Fibroblast of skin of back (primary cell): Measurements from ENCODE around the gene HSP90AA1. TPM values are rescaled to one million over a fixed set of nuclear protein-coding genes. Genes with fewer than 3 reads are reported as not detected.
"Not testable (repeated sequence)": the region's sequence is repeated elsewhere in the genome, so short reads cannot be mapped to it uniquely, and the experiment has no call there.

ENCODE experiments used
- DNase-seq: peaks from one replicate; pipeline ENCODE4 v3.0.0-alpha.2; 2013
- polyA plus RNA-seq, 2 experiments: library from polyadenylated mRNA; unstranded; fragments of 120-200 nt; gene quantifications; one replicate each; pipeline ENCODE4 v1.2.1, GENCODE V29; 2013; ENCODE audit not compliant: insufficient read length in 2 of 2

The HSP90AA1 gene
- 538 TPM for polyA plus RNA-seq (2013, experiment 1 of 2; ENCODE audit: insufficient read length)
- polyA plus RNA-seq (2013, experiment 2 of 2; ENCODE audit: insufficient read length): 316 TPM

DNA sequence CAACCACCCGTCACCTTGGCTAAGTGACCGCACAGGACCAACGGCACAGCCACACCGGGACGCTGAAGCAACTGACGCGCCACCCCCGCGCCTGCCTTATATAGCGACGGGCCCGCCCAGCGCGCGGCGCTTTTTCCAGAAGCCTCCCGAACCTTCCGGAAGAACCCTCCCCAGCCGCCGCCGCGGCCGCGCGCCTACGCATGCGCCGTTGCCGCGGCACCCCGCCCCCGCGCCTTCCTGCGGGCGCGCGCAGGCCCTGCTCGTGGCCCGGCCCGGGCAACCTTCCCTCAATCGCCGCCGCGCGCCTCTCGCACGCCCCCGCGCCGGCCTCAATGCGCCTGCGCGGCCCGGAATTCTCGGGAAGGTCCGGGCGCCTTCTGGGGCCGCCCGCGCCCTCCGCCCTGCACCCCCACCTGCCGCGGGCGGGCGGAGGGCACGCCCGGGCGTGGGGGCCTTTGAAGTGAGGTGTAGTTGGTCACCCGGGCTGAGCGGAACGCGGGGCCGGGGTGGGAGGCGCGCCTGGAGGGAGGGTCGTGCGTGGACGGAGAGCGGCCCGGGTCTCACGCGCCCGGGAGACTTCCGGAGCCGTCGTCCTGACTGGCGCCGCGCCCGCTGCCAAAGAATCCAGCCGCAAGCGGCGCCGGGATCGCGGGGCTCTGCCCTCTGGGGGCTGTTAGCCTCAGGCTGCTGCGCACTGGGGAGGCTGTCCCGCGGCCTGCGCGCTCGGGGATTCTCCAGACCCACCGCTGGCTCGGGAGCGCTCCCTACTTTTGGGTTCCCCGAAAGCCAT is at the start of gene HSP90AA1:
Gene HSP90AA1 (minus strand): TSS at position 73 of the 790 bp plus-strand sequence. CDS start 666 bp downstream, outside the sequence.
- DNase-seq: peak; percentile 92

DNA sequence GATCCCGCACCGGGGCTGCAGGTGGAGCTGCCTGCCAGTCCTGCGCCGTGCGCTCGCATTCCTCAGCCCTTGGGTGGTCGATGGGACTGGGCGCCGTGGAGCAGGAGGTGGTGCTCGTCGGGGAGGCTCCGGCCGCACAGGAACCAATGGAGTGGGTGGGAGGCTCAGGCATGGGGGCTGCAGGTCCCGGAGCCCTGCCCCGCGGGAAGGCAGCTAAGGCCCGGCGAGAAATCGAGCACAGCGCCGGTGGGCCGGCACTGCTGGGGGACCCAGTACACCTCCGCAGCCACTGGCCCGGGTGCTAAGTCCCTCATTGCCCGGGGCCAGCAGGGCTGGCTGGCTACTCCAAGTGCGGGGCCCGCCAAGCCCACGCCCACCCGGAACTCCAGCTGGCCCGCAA is 48.6 kb upstream of the HSP90AA1 start:
- DNase-seq: not testable (repeated sequence)

DNA sequence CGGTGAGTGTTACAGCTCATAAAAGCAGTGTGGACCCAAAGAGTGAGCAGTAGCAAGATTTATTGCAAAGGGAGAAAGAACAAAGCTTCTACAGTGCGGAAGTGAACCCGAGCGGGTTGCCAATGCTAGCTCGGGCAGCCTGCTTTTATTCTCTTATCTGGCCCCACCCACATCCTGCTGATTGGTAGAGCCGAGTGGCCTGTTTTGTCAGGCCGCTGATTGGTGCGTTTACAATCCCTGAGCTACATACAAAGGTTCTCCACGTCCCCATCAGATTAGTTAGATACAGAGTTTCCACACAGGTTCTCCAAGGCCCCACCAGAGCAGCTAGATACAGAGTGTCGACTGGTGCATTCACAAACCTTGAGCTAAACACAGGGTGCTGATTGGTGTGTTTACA is 47.9 kb upstream of the HSP90AA1 start:
- not testable (repeated sequence) for DNase-seq

GRCh38 chr14:102134021-102134420 is 47.2 kb upstream of the HSP90AA1 start:
- DNase-seq: not testable (repeated sequence)

DNA sequence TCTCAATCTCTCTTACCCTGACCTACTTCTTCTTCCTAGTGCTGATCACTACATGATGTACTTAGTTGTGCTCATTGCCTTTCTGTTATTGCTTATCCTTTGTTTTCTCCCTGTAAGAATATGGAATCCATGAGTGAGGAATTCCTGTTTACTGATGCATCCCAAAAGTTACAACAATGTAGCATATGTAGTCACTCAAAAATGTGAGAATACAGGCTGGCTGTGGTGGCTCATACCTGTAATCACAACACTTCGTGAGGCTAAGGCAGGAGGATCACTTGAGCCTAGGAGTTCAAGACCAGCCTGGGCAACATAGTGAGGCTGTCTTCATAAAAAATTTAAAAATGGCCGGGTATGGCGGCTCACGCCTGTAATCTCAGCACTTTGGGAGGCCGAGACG is 44.9 kb upstream of the HSP90AA1 start:
- no peak for DNase-seq

- DNase-seq: no peak
These were observed 40.1 kb upstream of the HSP90AA1 start for GRCh38 chr14:102126807-102127455.

DNA sequence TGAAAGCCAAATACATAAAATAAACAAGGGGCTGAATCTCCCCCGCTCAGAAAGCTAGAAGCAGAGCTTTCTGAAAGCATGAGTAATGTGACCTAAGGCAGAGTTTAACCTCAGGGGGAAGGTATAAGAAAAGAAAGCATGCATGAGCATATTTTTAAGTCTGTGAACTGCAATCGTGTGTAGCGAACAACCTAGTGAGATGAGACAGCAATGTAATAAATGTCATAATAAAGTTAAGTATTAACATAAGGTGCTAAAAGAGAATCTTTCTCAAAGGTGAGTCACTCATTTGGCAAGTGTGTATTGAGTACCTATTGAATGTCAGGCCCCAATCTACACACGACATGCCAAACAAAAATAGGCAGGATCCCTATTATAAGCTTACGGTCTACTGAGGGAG is 38.7 kb upstream of the HSP90AA1 start:
- DNase-seq: no peak

DNA sequence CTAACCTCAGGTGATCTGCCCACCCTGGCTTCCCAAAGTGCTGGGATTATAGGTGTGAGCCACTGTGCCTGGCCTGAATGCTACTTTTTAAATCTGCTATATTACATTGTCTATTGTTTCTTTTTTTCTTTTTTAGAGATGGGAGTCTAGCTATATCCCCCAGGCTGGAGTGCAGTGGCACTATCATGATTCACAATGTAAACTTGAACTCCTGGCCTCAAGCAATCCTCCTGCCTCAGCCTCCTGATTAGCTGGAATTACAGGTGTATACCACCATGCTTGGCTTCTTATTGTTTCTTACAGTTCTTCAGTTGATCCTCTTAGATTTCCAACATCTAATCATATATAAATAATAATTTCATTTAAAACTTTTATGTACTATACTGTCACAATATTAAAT is 37.6 kb upstream of the HSP90AA1 start:
- no peak for DNase-seq

GRCh38 chr14:102121567-102121966 is 34.7 kb upstream of the HSP90AA1 start:
- no peak for DNase-seq

- no peak for DNase-seq
These were observed 34.0 kb upstream of the HSP90AA1 start for GRCh38 chr14:102120888-102121287.

DNA sequence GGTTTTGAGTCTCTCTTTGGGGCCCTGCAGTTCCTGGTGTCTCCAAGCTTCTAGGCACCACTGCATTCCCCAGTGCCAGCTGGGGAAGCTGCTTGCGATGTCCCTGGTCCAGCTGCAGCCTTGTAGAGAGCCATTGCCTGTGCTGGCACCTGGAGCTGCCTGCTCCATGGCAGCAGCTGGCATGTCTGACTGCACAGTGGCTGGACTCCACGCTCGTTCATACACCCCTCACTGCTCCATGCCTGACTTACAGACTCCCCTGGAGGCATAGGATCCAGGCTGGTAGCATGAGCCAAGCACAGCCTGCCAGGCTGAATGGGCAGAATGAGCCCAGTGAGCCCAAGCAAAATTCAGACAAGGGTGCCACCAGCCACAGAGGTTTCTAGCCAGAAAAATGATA is 31.0 kb upstream of the HSP90AA1 start:
- no peak for DNase-seq

DNA sequence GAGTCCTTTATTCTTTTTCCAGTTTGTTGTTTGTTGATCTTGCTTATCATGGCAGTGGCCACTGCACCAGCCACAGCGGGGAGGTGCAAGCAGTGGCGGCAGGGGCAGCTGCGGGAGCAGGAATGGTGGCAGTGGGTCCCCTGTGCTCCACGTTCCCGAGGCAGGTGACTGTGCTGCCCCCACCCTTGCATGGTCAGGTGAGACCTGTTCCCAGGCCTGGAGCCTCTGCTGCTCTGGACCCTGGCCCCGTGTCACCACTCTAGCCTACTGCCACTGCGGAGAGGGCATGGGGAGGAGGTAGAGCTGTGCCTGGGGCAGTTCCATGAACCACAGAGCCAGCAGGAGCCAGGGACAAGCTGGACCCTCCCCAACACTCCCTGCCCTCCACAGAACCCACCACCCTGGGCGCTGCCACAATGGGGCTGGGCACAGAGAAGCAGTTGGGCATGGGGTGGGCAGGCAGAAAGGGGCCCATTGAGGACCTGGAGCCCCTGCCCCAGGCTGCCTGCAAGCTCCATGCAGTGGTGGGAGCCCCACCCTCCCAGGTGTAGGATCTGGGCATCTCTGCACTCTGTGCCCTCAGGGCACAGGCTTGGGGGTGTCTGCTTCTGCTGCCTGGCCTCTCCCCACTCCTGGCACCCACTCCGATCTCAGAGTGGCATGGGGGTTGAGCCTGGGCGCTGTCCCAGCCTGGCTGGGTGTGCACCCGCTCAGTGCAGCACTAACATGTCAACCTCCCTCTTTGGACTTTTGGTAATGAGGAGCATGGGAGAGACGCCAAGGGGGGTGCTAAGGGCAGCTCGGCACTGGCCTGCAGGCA is 29.7 kb upstream of the HSP90AA1 start:
- DNase-seq: no peak

DNA sequence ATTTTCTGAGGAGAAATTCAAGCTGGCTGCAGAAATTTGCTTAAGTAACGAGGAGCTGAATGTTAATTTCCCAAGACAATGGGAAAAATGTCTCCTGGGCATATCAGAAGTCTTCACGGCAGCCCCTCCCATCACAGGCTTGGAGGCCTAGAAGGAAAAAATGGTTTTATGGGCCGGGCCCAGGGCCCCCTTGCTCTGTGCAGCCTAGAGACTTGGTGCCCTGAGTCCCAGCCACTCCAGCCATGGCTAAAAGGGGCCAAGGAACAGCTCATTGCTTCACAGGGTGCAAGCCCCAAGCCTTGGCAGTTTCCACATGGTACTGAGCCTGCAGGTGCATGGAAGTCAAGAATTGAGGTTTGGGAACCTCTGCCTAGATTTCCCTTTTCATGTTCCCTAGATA is 24.3 kb upstream of the HSP90AA1 start:
- no peak for DNase-seq

DNA sequence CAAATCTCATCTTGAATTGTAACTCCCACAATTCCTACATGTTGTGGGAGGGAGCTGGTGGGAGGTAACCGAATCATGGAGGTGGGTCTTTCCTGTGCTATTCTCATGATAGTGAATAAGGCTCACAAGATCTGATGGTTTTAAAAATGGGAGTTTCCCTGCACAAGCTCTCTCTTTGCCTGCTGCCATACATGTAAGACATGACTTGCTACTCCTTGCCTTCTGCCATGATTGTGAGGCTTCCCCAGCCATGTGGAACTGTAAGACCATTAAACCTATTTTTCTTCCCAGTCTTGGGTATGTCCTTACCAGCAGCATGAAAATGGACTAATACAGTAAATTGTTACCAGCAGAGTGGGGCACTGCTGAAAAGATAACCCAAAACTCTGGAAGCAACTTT is 22.5 kb upstream of the HSP90AA1 start:
- DNase-seq: not testable (repeated sequence)

DNA sequence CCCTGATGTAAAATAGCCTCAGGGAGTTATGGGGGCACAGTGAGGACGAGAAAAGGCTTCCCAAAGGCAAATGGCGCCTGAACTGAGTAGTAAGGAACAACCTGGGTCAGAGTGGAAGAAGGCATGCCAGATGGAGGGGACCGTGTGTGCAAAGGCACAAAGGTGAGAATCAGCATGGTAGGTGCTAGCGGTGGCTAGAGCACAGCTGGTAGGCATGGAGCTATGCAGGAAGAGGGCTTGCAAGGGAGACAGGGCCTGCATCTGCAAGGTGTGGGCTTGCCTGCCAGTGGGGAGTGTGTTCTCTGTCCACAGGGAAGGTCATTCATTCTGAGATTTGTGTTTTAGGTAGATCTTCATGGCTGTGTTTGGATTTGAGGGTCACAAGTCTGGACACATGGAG is 18.5 kb upstream of the HSP90AA1 start:
- no peak for DNase-seq

DNA sequence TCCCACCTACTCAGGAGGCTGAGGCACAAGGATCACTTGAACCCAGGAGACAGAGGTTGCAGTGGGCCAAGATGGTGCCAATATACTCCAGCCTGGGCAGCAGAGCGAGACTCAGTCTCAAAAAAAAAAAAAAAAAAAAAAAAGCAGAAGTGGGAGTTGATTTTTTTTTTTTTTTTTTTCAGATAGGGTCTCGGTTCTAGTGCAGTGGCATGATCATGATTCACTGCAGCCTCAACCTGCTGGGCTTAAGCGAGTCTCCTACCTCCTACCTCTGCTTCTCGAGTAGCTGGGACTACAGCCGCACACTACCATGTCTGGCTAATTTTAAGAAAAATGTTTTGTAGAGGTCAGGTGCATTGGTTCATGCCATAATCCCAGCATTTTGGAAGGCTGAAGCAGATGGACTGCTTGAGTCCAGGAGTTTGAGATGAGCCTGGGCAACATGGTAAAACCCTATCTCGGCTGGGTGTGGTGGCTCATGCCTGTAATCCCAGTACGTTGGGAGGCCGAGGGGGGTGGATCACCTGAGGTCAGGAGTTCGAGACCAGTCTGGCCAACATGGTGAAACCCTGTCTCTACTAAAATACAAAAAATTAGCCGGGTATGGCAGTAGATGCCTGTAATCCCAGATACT is 16.3 kb upstream of the HSP90AA1 start:
- no peak for DNase-seq

GRCh38 chr14:102097441-102098135 is 10.7 kb upstream of the HSP90AA1 start:
- DNase-seq: no peak

DNA sequence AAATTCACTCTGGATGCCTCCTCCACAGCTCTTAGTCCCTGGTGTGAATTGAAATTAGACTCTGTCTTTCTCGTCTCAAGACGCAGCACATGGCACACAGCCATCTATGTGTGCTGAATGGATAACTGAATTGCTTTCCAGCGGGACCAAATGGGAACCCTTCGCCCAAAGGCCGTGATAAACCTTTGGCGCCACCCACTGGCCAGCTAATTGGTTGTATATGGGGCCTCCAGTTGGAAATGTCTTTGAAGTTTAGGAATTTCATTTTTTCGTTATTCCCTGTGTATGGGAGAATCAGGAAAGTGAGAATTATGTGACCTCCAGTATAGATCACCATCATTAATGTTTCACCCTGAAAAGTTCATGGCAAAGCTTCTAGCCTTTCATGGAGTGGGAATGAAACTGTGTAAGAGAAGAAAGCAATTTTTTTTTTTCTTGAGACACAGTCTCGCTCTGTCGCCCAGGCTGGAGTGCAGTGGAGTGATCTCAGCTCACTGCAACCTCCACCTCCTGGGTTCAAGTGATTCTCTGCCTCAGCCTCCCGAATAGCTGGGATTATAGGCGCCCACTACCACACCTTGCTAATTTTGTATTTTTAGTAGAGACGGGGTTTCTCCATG is 9.8 kb upstream of the HSP90AA1 start:
- peak; percentile 77 for DNase-seq

DNA sequence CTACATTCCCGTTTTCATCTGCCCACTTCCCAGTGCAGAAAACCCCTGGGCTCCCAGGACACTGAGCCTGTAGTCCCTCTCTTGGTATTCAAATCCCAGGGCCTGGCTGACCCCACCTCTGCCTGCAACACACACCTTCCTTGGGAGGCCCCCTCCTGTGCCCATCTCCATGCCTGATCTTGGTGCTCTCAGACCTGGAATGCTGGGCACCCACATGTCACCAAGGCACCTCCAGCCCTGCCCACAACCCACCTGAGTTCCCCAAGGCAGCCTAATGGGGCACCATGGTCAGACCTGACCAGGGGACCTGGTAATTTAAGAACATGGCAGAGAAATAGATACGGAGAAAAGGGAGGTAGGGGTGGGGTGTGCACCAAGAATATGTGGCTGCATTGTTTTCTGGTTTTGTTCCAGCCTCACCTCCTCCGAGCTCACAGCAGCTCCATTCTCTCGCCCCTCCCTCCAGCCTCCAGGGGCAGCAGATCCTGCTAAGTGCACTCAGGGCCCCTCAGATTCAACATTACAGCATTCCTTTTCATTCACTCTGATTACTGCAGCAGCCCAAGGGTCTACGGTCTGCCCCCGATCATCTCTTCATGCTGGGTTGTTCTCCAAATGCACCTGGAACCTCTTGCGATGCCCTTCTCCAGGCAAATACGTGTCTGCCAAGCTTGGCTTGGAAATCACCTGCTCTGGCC is 9.2 kb upstream of the HSP90AA1 start:
- DNase-seq: no peak

DNA sequence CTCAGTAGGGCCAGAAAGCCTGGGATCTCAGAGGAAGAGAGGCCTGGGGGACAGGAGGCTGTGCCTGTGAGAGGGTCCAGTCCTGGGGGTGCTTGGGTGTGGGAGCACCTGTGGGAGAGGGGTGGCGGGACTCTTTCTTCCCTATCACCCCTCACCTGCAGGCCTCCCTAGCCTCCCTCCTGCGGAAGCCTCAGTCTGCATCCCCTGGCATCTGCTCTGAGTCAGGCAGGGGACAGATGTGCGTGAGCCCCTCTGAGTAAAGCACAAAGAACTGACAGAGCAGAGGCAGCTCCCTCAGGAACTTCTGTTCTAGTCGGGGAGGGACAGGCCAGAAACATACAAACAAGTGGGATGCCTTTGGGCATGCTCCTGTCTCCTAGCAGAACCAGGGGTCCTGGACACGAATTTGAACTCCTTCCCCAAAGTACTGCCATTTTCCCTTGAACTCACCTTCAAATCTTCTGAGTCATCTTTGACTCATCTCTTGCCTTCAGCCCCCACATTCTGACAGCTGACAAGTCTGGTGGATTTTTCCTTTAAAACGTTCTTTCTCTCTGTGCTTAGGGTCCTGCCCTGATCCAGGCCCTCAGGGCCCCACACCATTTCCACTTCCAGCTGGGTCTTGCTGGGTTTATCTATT is 8.5 kb upstream of the HSP90AA1 start:
- DNase-seq: peak; percentile 11
